GM13976 (cell line): ENCODE results near the gene IMP3.

ENCODE experiments used
- DNase-seq: peaks from one replicate; pipeline ENCODE4 v3.0.0; 2012; ENCODE audit warnings: low spot score
- in situ Hi-C: fragments of 300-500 bp; cut with MboI; formaldehyde crosslinking; loops from one replicate; pipeline ENCODE4 v1.12.0; 2022; ENCODE audit warnings: low sequenced_read_pairs, mixed read lengths, inconsistent platforms; ENCODE audit not compliant: unreplicated experiment
- TF ChIP-seq, protein P1 (sequence below): IDR thresholded peaks from 2 replicates; pipeline ENCODE4 v1.5.1; 2012; ENCODE audit warnings: borderline replicate concordance, mild to moderate bottlenecking; ENCODE audit not compliant: insufficient read depth; ENCODE audit errors: extremely low read depth, missing control alignments, control extremely low read depth

Gene IMP3

DNA sequence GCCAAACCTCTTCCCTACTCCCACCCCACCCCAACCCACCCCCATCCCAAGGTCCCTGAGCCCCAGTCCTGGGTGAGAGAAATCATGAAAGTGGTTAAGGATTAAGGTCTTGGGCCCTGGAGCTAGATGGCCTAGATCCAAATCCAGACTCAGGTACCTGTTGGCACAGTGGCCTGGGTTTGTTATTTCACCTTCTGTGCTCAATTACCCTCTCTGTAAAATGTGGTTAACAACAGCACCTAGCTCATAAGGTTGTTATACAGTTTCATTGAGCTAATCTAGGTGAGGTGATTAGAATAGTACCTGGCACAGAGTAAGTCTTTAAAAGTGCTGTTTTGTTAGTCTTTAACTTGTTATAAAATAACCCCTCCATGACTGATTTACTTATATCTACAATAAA, 8.1 kb downstream of the IMP3 start:
- in situ Hi-C loops: loop anchor here (25.0 kb wide), 1 partner anchor 270 kb away; the partner anchor contains the start of gene MAN2C1
- DNase-seq: no peak

DNA sequence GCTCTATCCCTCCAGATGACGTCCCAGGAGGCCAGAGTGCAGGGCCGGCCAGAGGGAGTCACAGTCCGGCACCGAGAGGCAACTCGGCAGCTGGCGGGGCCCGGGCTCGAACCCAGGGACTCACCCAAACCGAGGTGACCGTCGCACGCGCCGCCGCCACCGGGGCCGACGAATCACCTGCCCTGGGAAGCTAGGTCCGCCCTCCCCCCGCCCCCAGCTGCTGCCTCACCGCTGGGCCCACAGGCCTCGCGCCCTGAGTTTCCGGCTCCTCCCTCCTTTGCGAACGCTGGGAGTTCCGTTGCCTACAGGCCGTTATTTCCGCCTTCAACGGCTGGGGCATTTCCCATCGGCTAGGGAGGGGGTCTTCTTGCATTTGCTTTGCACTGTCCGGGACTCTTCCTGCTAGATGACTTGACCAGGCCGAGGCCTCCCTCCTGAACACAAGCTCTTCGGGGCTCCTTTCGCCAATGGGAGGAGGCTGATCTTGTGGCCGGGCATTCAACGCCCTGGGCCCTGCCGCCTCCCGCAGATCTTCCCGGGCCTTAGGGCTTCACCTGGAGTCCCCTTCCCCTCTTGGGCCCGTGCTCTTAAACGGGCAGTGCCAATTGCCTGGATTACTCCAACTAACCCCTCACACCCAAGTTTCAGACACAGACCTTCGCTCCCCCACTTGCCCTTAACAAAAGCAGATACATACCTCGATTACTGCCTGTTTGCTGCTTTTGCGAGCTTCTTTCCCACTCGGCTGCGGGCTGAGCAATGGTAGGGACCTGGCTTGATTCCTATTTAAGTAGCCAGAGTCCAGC, 14.3 kb downstream of the IMP3 start, which contains the start of gene SNUPN:
Gene SNUPN, minus strand, starts transcription at position 184 of the 806 bp plus-strand sequence. CDS start 4,674 bp downstream, outside the sequence.
- TF ChIP-seq, protein P1, sequence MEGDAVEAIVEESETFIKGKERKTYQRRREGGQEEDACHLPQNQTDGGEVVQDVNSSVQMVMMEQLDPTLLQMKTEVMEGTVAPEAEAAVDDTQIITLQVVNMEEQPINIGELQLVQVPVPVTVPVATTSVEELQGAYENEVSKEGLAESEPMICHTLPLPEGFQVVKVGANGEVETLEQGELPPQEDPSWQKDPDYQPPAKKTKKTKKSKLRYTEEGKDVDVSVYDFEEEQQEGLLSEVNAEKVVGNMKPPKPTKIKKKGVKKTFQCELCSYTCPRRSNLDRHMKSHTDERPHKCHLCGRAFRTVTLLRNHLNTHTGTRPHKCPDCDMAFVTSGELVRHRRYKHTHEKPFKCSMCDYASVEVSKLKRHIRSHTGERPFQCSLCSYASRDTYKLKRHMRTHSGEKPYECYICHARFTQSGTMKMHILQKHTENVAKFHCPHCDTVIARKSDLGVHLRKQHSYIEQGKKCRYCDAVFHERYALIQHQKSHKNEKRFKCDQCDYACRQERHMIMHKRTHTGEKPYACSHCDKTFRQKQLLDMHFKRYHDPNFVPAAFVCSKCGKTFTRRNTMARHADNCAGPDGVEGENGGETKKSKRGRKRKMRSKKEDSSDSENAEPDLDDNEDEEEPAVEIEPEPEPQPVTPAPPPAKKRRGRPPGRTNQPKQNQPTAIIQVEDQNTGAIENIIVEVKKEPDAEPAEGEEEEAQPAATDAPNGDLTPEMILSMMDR: no peak
- peak; percentile 99 for DNase-seq
- in situ Hi-C loops: loop anchor here (25.0 kb wide), 1 partner anchor 263 kb away; the partner anchor contains the start of gene MAN2C1

More for the DNA sequence above, 8.1 kb downstream of the IMP3 start:
- TF ChIP-seq, protein P1: no peak

GRCh38 chr15:75622505-75622904, 17.5 kb downstream of the IMP3 start:
- TF ChIP-seq, protein P1: no peak
- in situ Hi-C loops: no loop called here
- no peak for DNase-seq

GRCh38 chr15:75620841-75621391, 19.1 kb downstream of the IMP3 start:
- in situ Hi-C loops: no loop called here
- no peak for DNase-seq
- TF ChIP-seq, protein P1: no peak

GRCh38 chr15:75620058-75620820, 19.8 kb downstream of the IMP3 start:
- TF ChIP-seq, protein P1: no peak
- in situ Hi-C loops: no loop called here
- no peak for DNase-seq

GRCh38 chr15:75616766-75617165, 23.3 kb downstream of the IMP3 start:
- in situ Hi-C loops: no loop called here
- TF ChIP-seq, protein P1: no peak
- DNase-seq: no peak
